GM20000 (cell line): ENCODE measurements around the gene BHLHE23.

Experiments
- DNase-seq: peaks from one replicate; pipeline ENCODE4 v3.0.0; 2012; ENCODE audit warnings: low spot score
- TF ChIP-seq, protein P1 (sequence below): IDR thresholded peaks from 2 replicates; pipeline ENCODE4 v1.5.1; 2012; ENCODE audit warnings: mild to moderate bottlenecking, control low read depth; ENCODE audit errors: extremely low read depth, missing control alignments

The BHLHE23 gene

GRCh38 chr20:62971211-62971949, 35.4 kb downstream of the BHLHE23 start:
- DNase-seq: no peak
- TF ChIP-seq, protein P1, sequence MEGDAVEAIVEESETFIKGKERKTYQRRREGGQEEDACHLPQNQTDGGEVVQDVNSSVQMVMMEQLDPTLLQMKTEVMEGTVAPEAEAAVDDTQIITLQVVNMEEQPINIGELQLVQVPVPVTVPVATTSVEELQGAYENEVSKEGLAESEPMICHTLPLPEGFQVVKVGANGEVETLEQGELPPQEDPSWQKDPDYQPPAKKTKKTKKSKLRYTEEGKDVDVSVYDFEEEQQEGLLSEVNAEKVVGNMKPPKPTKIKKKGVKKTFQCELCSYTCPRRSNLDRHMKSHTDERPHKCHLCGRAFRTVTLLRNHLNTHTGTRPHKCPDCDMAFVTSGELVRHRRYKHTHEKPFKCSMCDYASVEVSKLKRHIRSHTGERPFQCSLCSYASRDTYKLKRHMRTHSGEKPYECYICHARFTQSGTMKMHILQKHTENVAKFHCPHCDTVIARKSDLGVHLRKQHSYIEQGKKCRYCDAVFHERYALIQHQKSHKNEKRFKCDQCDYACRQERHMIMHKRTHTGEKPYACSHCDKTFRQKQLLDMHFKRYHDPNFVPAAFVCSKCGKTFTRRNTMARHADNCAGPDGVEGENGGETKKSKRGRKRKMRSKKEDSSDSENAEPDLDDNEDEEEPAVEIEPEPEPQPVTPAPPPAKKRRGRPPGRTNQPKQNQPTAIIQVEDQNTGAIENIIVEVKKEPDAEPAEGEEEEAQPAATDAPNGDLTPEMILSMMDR: no peak

- no peak for DNase-seq
Observed at GRCh38 chr20:62970307-62971210, 36.2 kb downstream of the BHLHE23 start.

GRCh38 chr20:62969939-62970306, 36.8 kb downstream of the BHLHE23 start:
- TF ChIP-seq, protein P1: no peak
- no peak for DNase-seq

More at GRCh38 chr20:62970307-62971210, 36.2 kb downstream of the BHLHE23 start:
- TF ChIP-seq, protein P1: no peak

DNA sequence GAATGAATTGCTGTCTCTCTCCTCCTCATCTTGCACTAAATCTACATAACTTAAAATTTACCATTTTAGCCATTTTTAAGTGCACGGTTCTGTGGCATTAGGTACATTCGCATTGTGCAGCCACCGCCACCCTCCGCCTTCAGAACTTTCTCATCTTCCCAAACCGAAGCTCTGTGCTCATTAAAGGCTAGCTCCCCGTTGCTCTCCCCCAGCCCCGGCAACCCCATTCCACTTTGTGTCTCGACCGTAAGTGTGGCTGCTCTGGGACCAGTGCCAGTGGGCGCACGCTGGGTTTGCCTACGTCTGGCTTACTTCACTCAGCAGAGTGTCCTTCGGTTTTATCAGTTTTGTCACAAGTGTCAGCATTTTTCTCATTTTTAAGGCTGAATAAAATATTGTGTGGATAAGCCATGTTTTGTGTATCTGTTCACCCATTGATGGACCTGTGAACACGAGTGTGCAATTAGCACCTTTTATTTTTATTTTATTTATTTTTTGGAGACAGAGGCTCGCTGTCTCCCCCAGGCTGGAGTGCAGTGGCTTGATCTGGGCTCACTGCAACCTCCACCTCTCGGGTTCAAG, 37.5 kb downstream of the BHLHE23 start:
- no peak for DNase-seq
- TF ChIP-seq, protein P1: no peak

DNA sequence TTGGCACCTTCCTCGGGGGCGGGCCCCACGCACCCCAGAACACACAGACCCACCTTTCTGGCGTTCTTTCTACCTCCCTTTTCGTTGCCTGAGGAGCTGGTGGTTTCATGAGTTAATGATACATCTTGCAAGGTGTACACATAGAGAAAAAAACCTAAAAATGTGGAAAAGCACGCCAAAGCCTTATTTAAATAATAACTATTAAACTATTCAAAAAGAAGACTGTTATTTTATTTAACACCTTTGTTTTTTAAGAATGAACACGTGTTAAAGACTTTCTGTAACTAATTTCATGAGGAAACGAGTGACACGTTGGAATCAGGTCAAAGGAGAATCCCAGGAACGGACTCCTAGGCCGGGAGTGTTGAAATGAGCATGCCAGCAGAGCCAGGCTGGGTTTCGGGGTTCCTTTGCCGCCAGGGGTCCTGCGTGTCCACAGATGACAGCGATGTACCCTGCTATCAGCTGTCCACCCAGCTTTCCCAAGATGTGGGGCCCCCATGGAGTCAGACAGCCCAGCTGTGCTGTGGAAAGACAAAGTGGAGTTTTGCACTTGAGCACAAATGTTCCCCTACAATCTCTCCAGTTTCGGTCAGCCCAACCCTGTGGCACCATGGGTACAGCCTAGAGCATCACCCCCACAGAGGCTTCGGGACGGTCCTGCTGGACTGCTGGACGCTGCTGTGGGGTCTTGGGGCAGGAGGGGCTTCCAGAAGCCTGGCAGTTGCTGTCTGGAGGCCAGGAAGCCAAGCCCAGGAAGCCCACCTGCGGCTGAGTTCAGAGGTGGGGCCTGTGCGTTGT, 38.2 kb downstream of the BHLHE23 start:
- TF ChIP-seq, protein P1: no peak
- no peak for DNase-seq

GRCh38 chr20:62967628-62968351, 39.0 kb downstream of the BHLHE23 start:
- TF ChIP-seq, protein P1: no peak
- DNase-seq: no peak
